Small intestine (tissue), 7 donors: Measurements from ENCODE around the gene SLC20A1. TPM values are rescaled to one million over a fixed set of nuclear protein-coding genes. Genes with fewer than 3 reads are reported as not detected.

Experiments used
- DNase-seq, 2 donors: peaks; one replicate each; pipeline versions ENCODE4 v3.0.0 to v3.0.0-alpha.2; 2013
- FAIRE-seq: peaks from 2 replicates; lab custom pipeline; 2012; peaks lifted over from hg19 to GRCh38; lab: Jason Lieb, UNC
- H3K27ac ChIP-seq, 3 donors: one replicate each; pipeline ENCODE4 v1.5.1; 2013; ENCODE audit warnings: low read length in 2 of 3, mild to moderate bottlenecking in 2 of 3, control low read depth in 1 of 3, inconsistent platforms in 1 of 3, low read depth in 1 of 3, moderate library complexity in 1 of 3
- H3K27me3 ChIP-seq, 3 donors: one replicate each; pipeline ENCODE4 v1.6.1; 2013; ENCODE audit warnings: low read length in 3 of 3, inconsistent platforms in 1 of 3; ENCODE audit not compliant: control insufficient read depth in 3 of 3, insufficient read depth in 3 of 3
- H3K36me3 ChIP-seq, 3 donors: one replicate each; pipeline ENCODE4 v1.6.1; 2013; ENCODE audit warnings: low read length in 3 of 3, inconsistent platforms in 1 of 3, low read depth in 1 of 3, mild to moderate bottlenecking in 1 of 3, moderate library complexity in 1 of 3; ENCODE audit not compliant: control insufficient read depth in 3 of 3, insufficient read depth in 2 of 3
- H3K4me1 ChIP-seq, 3 donors: one replicate each; pipeline ENCODE4 v1.6.1; 2013; ENCODE audit warnings: low read length in 2 of 3, inconsistent platforms in 1 of 3, low read depth in 1 of 3, mild to moderate bottlenecking in 1 of 3, moderate library complexity in 1 of 3; ENCODE audit not compliant: control insufficient read depth in 3 of 3, insufficient read depth in 2 of 3
- H3K4me3 ChIP-seq, 3 donors: one replicate each; pipeline ENCODE4 v1.5.1; 2013; ENCODE audit warnings: low read length in 3 of 3, control low read depth in 1 of 3, inconsistent platforms in 1 of 3, low read depth in 1 of 3, mild to moderate bottlenecking in 1 of 3, moderate library complexity in 1 of 3
- H3K9me3 ChIP-seq, 2 donors: one replicate each; pipeline ENCODE4 v1.6.1; 2013; ENCODE audit warnings: low read depth in 1 of 2, low read length in 1 of 2; ENCODE audit not compliant: control insufficient read depth in 2 of 2, insufficient read depth in 1 of 2
- WGBS, 3 donors: extraction: QIAGEN DNeasy Blood & Tissue Kit; methylation state at CpG; one replicate each; pipeline ENCODE4 v1.1.7; 2013; 5-methylcytosine and 5-hydroxymethylcytosine counted together
- polyA plus RNA-seq, 4 donors: library from polyadenylated mRNA; stranded (reverse) in 3 of 4; unstranded in 1 of 4; fragments of 200-250 nt in 3 of 4; fragments of 120-200 nt in 1 of 4; gene quantifications; one replicate each; pipeline versions ENCODE4 v1.2.1 to v1.2.3, GENCODE V29; 2013
- donor health status: healthy with polysubstance abuse.
- donor health status: control.
- donor health status: control.
- donor health status: Bipolar disorder and iron deficiency.
- donor health status: healthy.

The SLC20A1 gene
- polyA plus RNA-seq, 4 donors: 14.8 to 32.4 (median 25.7) TPM

GRCh38 chr2:112685271-112685884 lies 39.6 kb downstream of the SLC20A1 start:
- Histone ChIP-seq H3K4me1 (no peaks in the 10 kb centered on the region), H3K27ac (no peak overlapping the region), H3K27me3 (no peaks in the 10 kb centered on the region), H3K9me3 (no peaks in the 10 kb centered on the region), H3K36me3 (no peaks in the 10 kb centered on the region), H3K4me3 (no peak overlapping the region)
- no peak for DNase-seq
- FAIRE-seq: no peak
- 82 to 86% (median 84%) methylated on average over 4 of the region's 4 CpGs for WGBS, 3 donors

- WGBS, 3 donors: 80 to 86% (median 84%) methylated on average over 15 of the region's 15 CpGs
Observed at GRCh38 chr2:112686348-112687217, 40.8 kb downstream of the SLC20A1 start.

GRCh38 chr2:112687522-112687921 lies 41.8 kb downstream of the SLC20A1 start:
- Histone ChIP-seq H3K4me3 (no peak overlapping the region), H3K4me1 (peaks cover 0 to 7% (median 3%) of the 10 kb centered on the region in 3 donors), H3K27me3 (no peaks in the 10 kb centered on the region), H3K36me3 (no peaks in the 10 kb centered on the region), H3K9me3 (no peaks in the 10 kb centered on the region), H3K27ac (no peak overlapping the region)
- WGBS, 3 donors: 86 to 89% (median 88%) methylated on average over 6 of the region's 6 CpGs
- FAIRE-seq: no peak
- no peak for DNase-seq

More at GRCh38 chr2:112686348-112687217, 40.8 kb downstream of the SLC20A1 start:
- no peak overlapping the region for H3K4me3 ChIP-seq
- no peaks in the 10 kb centered on the region for H3K4me1 ChIP-seq
- DNase-seq (no peak), FAIRE-seq (no peak)
- H3K27ac ChIP-seq: no peak overlapping the region
- H3K27me3 ChIP-seq: no peaks in the 10 kb centered on the region
- H3K9me3 ChIP-seq: no peaks in the 10 kb centered on the region
- no peaks in the 10 kb centered on the region for H3K36me3 ChIP-seq

- peak in 1 of 2 donors; percentile 51 for DNase-seq
- 78 to 90% (median 83%) methylated on average over 14 of the region's 14 CpGs for WGBS, 3 donors
- peaks cover 0 to 11% (median 5%) of the 10 kb centered on the region in 3 donors for H3K4me1 ChIP-seq
- no peaks in the 10 kb centered on the region for H3K27me3 ChIP-seq
- H3K27ac ChIP-seq: no peak overlapping the region
- no peak for FAIRE-seq
- no peaks in the 10 kb centered on the region for H3K36me3 ChIP-seq
- H3K4me3 ChIP-seq: no peak overlapping the region
- no peaks in the 10 kb centered on the region for H3K9me3 ChIP-seq
Observed at GRCh38 chr2:112688086-112688880, 42.5 kb downstream of the SLC20A1 start.

- Histone ChIP-seq H3K27ac (no peak overlapping the region), H3K36me3 (no peaks in the 10 kb centered on the region), H3K27me3 (no peaks in the 10 kb centered on the region), H3K4me1 (peaks cover 0 to 11% (median 5%) of the 10 kb centered on the region in 3 donors), H3K4me3 (no peak overlapping the region), H3K9me3 (no peaks in the 10 kb centered on the region)
- no peak for FAIRE-seq
- peak; percentile 68 to 72 for DNase-seq
- WGBS, 3 donors: 14 to 37% (median 15%) methylated on average over 9 of the region's 9 CpGs
Observed at GRCh38 chr2:112690853-112691401, 45.2 kb downstream of the SLC20A1 start.

GRCh38 chr2:112691881-112692281 lies 46.1 kb downstream of the SLC20A1 start:
- no peak for DNase-seq
- no peaks in the 10 kb centered on the region for H3K36me3 ChIP-seq
- no peak for FAIRE-seq
- peak overlapping the region in 2 of 3 donors; percentile 34 to 73 for H3K27ac ChIP-seq
- peaks cover 0 to 11% (median 5%) of the 10 kb centered on the region in 3 donors for H3K4me1 ChIP-seq
- no peaks in the 10 kb centered on the region for H3K27me3 ChIP-seq
- H3K9me3 ChIP-seq: no peaks in the 10 kb centered on the region
- H3K4me3 ChIP-seq: no peak overlapping the region
- WGBS, 3 donors: 33 to 64% (median 42%) methylated on average over 4 of the region's 4 CpGs

GRCh38 chr2:112692495-112692911 lies 46.8 kb downstream of the SLC20A1 start:
- DNase-seq (peak; percentile 95 to 97), FAIRE-seq (no peak)
- Histone ChIP-seq H3K27ac (peak overlapping the region; percentile 1 to 85 (median 48)), H3K4me1 (peaks cover 0 to 11% (median 5%) of the 10 kb centered on the region in 3 donors), H3K9me3 (no peaks in the 10 kb centered on the region), H3K27me3 (no peaks in the 10 kb centered on the region), H3K4me3 (no peak overlapping the region), H3K36me3 (no peaks in the 10 kb centered on the region)
- WGBS, 3 donors: 2 to 32% (median 7%) methylated on average over 5 of the region's 5 CpGs

GRCh38 chr2:112692918-112693317 lies 47.2 kb downstream of the SLC20A1 start:
- no peak overlapping the region for H3K4me3 ChIP-seq
- peak overlapping the region; percentile 1 to 85 (median 48) for H3K27ac ChIP-seq
- H3K4me1 ChIP-seq: peaks cover 0 to 11% (median 5%) of the 10 kb centered on the region in 3 donors
- no peaks in the 10 kb centered on the region for H3K9me3 ChIP-seq
- 56 to 83% (median 67%) methylated on average over 1 of the region's 1 CpG for WGBS, 3 donors
- H3K27me3 ChIP-seq: no peaks in the 10 kb centered on the region
- no peaks in the 10 kb centered on the region for H3K36me3 ChIP-seq
- no peak for FAIRE-seq
- DNase-seq: no peak
